Psoas muscle (tissue), 8 donors: ENCODE results near the gene CLMN. TPM values are rescaled to one million over a fixed set of nuclear protein-coding genes. Genes with fewer than 3 reads are reported as not detected.
A peak's percentile ranks its signal among the peaks of the same experiment; 100 is the strongest.

Experiments used
- ATAC-seq, 4 donors: fragments of 200-7000 bp; cut with Tn5 transposase; one replicate each; pipeline ENCODE4 v1.9.1; 2020; ENCODE audit warnings: moderate library complexity in 3 of 4, mild to moderate bottlenecking in 2 of 4
- DNase-seq, 2 donors: peaks; one replicate each; pipeline ENCODE4 v3.0.0-alpha.2; 2020
- H3K27ac ChIP-seq: fragments of 200-600 bp; one replicate; pipeline ENCODE4 v1.8.0; 2022
- H3K27me3 ChIP-seq, 3 donors: fragments of 200-600 bp in 1 of 3; one replicate each; pipeline versions ENCODE4 v1.6.1 to v1.8.0; 2013 to 2022; ENCODE audit warnings: low read length in 2 of 3, mild to moderate bottlenecking in 2 of 3, moderate library complexity in 1 of 3; ENCODE audit not compliant: insufficient read depth in 3 of 3
- H3K36me3 ChIP-seq, 2 donors: fragments of 200-600 bp in 1 of 2; one replicate each; pipeline versions ENCODE4 v1.6.1 to v1.8.0; 2013 to 2022; ENCODE audit warnings: low read depth in 1 of 2, mild to moderate bottlenecking in 1 of 2, moderate library complexity in 1 of 2; ENCODE audit not compliant: insufficient read depth in 1 of 2
- H3K4me1 ChIP-seq: fragments of 200-600 bp; one replicate; pipeline ENCODE4 v1.8.0; 2022
- H3K4me3 ChIP-seq: fragments of 200-600 bp; one replicate; pipeline ENCODE4 v1.8.0; 2022; ENCODE audit warnings: mild to moderate bottlenecking
- H3K9me3 ChIP-seq: fragments of 200-600 bp; one replicate; pipeline ENCODE4 v1.8.0; 2022
- CTCF ChIP-seq: fragments of 200-600 bp; IDR thresholded peaks from one replicate; pipeline ENCODE4 v1.8.0; 2022; ENCODE audit warnings: antibody characterized with exemption
- WGBS, 3 donors: extraction: QIAGEN DNeasy Blood & Tissue Kit; methylation state at CpG; one replicate each; pipeline versions ENCODE4 v1.1.6 to v1.1.7; 2013; 5-methylcytosine and 5-hydroxymethylcytosine counted together
- intact Hi-C, 2 donors: fragments of 100-400 bp; cut with DNase I; formaldehyde crosslinking; loops; one replicate each; pipeline versions ENCODE4 v1.11.0 to v1.14.2; 2022
- polyA plus RNA-seq, 3 donors: library from polyadenylated mRNA; stranded (reverse); fragments of 200-250 nt; gene quantifications; one replicate each; pipeline ENCODE4 v1.2.3, GENCODE V29; 2013
- total RNA-seq, 4 donors: library from RNA; stranded (reverse); fragmentation: NEBNext Ultra II Directional in 2 of 4; extraction: Animal tissue kit (Norgen Biotek cat#: 25700) in 2 of 4; gene quantifications; one replicate each; pipeline versions ENCODE4 v1.2.1 to v1.2.4, GENCODE V29; 2021 to 2023
- donor health status: healthy with polysubstance abuse.
- donor health status: DM: no; HTN: no; CAD: no; lungs with moderate emphysema.
- donor health status: Bipolar disorder and iron deficiency.
- donor health status: healthy.
- donor health status: DM: yes; HTN: yes; CAD: no.
- donor health status: DM: no; HTN: no; CAD: no.
- donor health status: DM: no; HTN: no; CAD: no.
- donor health status: DM: yes; HTN: yes; CAD: no.

CLMN gene
- total and polyA plus RNA-seq, 7 donors: 1.7 to 9.6 (median 3.9) TPM

GRCh38 chr14:95198320-95198719, 121.4 kb downstream of the CLMN start:
- Histone ChIP-seq H3K4me3 (no peak overlapping the region), H3K27me3 (no peaks in the 10 kb centered on the region), H3K36me3 (no peaks in the 10 kb centered on the region), H3K27ac (no peak overlapping the region), H3K4me1 (no peaks in the 10 kb centered on the region), H3K9me3 (no peaks in the 10 kb centered on the region)
- no peak for DNase-seq
- no peak for ATAC-seq
- intact Hi-C loops: loop anchor here in 1 of 2 donors (5.0 kb wide), 1 partner anchor 506 kb away; no protein-coding TSS in a partner anchor
- TF ChIP-seq CTCF: no peak
- WGBS, 3 donors: 94 to 99% (median 94%) methylated on average over 9 of the region's 9 CpGs

- no peak overlapping the region for H3K4me3 ChIP-seq
- no peaks in the 10 kb centered on the region for H3K27me3 ChIP-seq
- H3K9me3 ChIP-seq: no peaks in the 10 kb centered on the region
- ATAC-seq (no peak), DNase-seq (no peak)
- no peak for TF ChIP-seq CTCF
- WGBS, 3 donors: 87 to 90% (median 88%) methylated on average over 8 of the region's 8 CpGs
- intact Hi-C loops: loop anchor here in 1 of 2 donors (5.0 kb wide), 1 partner anchor 505 kb away; no protein-coding TSS in a partner anchor
- H3K4me1 ChIP-seq: no peaks in the 10 kb centered on the region
- H3K36me3 ChIP-seq: no peaks in the 10 kb centered on the region
- no peak overlapping the region for H3K27ac ChIP-seq
These were observed 122.2 kb downstream of the CLMN start for GRCh38 chr14:95197551-95197950.

GRCh38 chr14:95196826-95197545, 122.7 kb downstream of the CLMN start:
- DNase-seq (no peak), ATAC-seq (no peak)
- Histone ChIP-seq H3K4me3 (no peak overlapping the region), H3K27ac (no peak overlapping the region), H3K4me1 (no peaks in the 10 kb centered on the region), H3K9me3 (no peaks in the 10 kb centered on the region), H3K36me3 (no peaks in the 10 kb centered on the region), H3K27me3 (no peaks in the 10 kb centered on the region)
- 84 to 91% (median 85%) methylated on average over 2 of the region's 2 CpGs for WGBS, 3 donors
- no peak for TF ChIP-seq CTCF
- intact Hi-C loops: loop anchor here in 1 of 2 donors (5.0 kb wide), 1 partner anchor 505 kb away; no protein-coding TSS in a partner anchor

- H3K27ac ChIP-seq: no peak overlapping the region
- no peaks in the 10 kb centered on the region for H3K9me3 ChIP-seq
- DNase-seq: no peak
- intact Hi-C loops: loop anchor here in 1 of 2 donors (5.0 kb wide), 1 partner anchor 504 kb away; no protein-coding TSS in a partner anchor
- no peak for ATAC-seq
- H3K27me3 ChIP-seq: no peaks in the 10 kb centered on the region
- H3K4me3 ChIP-seq: no peak overlapping the region
- H3K4me1 ChIP-seq: no peaks in the 10 kb centered on the region
- WGBS, 3 donors: 43 to 53% (median 44%) methylated on average over 5 of the region's 5 CpGs
- peak; percentile 42 for TF ChIP-seq CTCF
- no peaks in the 10 kb centered on the region for H3K36me3 ChIP-seq
These were observed 123.4 kb downstream of the CLMN start for GRCh38 chr14:95196268-95196667.
